AG08396 (cell line): Measurements from ENCODE around the gene SGSM2.
"Not testable (repeated sequence)": the region's sequence is repeated elsewhere in the genome, so short reads cannot be mapped to it uniquely, and the experiment has no call there.

Experiments used
- DNase-seq: peaks from one replicate; pipeline ENCODE4 v3.0.0; 2012; ENCODE audit warnings: low spot score, mixed read lengths

The SGSM2 gene, protein sequence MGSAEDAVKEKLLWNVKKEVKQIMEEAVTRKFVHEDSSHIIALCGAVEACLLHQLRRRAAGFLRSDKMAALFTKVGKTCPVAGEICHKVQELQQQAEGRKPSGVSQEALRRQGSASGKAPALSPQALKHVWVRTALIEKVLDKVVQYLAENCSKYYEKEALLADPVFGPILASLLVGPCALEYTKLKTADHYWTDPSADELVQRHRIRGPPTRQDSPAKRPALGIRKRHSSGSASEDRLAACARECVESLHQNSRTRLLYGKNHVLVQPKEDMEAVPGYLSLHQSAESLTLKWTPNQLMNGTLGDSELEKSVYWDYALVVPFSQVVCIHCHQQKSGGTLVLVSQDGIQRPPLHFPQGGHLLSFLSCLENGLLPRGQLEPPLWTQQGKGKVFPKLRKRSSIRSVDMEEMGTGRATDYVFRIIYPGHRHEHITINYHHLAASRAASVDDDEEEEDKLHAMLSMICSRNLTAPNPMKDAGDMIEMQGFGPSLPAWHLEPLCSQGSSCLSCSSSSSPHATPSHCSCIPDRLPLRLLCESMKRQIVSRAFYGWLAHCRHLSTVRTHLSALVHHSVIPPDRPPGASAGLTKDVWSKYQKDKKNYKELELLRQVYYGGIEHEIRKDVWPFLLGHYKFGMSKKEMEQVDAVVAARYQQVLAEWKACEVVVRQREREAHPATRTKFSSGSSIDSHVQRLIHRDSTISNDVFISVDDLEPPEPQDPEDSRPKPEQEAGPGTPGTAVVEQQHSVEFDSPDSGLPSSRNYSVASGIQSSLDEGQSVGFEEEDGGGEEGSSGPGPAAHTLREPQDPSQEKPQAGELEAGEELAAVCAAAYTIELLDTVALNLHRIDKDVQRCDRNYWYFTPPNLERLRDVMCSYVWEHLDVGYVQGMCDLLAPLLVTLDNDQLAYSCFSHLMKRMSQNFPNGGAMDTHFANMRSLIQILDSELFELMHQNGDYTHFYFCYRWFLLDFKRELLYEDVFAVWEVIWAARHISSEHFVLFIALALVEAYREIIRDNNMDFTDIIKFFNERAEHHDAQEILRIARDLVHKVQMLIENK

DNA sequence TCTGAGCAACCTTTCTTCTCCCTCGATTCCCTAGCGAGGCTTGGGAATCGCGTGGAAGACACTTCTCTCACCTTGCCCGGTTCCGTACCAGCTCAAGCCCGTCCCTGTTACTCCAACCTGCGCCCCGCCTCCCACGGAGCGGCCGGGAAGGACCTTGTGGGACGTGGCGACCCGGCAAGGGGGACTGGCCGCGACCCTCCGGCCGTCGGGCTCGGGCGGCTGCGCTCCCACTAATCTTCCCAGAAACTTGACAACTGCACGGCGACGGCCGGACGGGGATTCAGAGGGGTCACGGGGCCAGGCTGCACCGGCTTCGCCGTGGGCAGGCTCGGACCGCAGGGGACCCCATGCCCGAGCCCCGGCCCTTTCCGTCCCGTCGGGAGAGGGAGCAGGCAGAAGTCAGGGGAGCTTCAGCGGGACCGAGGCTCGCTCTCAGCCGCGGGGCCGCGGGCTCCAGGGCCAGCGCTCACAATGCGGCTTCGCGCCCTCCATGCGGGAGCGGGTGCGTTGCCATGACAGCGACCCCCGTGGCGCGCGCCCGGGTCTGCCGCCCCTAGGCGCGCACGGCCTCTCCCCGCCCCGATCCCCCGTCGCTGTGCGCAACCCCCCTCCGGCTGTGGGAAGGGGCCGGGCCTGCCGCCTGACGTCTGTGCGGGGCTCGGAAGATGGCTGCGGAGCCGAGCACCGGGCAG lies at the start of gene SGSM2:
Gene SGSM2, plus strand, starts transcription at position 650 of the 692 bp plus-strand sequence. CDS start 188 bp downstream, outside the sequence.
- peak; percentile 86 for DNase-seq

DNA sequence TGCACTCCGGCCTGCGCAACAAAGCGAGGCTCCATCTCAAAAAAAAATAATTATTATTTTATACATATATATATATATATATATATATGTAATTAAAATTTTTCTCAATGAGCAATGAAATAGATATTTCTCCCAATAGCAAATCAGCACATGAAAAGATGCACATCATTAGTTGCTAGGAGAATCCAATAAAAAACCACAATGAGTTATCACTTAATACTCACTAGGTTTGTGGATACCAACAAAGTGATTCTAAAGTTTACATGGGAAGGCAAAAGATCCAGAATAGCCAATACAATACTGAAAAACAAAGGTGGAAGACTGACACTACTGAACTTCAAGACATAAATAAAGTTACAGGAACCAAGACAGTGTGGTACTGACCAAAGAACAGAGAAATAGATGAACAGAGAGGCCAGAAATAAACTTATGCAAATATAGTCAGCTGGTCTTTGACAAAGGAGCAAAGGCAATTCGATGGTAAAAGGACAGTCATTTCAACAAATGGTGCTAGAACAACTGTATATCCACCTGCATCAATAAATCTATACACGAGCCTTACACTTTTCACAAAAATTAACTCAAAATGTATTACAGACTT lies 47.3 kb upstream of the SGSM2 start:
- no peak for DNase-seq

DNA sequence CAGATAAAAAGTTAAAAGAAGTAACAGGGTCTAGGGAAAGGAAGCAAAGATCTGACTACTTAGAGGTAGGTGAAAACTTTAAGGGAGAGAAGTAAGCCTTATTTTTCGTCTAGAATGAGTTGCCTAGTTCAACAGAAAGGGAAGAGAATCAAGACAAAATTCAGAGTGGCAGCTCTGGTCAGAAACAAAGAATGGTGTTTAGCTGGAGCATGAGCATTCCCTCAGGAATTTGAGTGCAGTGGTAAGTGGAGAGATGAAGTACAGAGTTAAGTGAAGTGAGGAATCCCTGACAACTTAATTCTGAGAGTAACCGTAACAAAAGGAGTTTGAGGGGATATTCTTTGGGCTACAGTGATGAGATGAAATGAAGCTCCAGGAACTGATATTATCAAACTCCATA lies 45.2 kb upstream of the SGSM2 start:
- peak; percentile 55 for DNase-seq

DNA sequence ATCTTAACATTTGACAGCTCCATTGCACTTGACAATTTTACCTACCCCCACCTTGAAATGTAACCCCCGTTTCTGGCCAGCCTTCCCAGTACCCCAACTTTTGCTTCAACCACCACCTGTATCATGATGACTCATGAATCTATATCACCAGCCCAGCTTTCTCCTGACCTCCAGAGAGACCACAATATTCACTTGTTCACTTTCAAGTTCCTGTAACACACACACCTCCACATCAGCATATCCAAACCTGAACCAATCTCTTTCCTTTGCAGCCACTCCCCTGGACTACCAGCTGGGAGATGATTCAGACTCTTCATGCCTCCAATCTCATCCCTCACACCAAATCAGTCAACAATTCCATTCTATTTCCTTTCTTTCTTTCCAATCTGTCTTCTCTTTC lies 41.7 kb upstream of the SGSM2 start:
- peak; percentile 22 for DNase-seq

DNA sequence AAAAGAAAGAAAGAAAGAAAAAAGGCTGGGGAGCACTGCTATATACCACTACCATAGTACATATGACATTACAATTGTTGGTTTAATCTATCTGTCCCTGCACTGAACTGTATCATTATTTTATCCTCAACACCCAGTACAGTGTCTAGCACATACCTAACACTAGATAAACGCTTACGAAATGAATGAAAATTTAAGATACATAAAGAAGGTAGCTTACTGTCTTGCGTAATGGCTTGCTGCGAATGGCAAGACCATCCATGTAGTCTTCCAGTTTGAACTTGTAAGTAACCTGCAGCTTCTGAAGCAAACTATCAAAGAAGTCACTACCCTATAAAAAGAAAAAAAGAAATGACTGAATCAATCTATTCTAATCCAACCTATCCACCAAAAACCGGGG lies 40.3 kb upstream of the SGSM2 start:
- no peak for DNase-seq

DNA sequence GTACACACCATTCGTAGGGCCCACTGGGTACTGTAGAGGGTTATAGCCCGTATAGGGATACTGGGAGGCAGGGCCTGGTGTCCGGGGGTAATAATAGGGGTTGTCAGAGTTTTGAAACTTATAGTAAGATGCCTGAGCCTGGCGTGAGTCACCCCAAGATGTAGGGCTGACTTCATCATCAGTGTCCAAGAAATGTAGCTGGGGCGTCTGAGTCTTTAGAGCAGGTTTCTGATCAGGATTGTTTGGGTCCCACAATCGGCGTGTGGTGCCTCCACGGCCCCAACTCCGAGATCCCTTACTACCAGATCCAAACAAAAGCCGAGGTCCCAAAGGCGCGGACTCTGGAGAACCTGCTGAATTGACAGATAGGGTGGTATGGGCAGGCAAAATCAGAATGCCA lies 38.2 kb upstream of the SGSM2 start:
- DNase-seq = no peak

DNA sequence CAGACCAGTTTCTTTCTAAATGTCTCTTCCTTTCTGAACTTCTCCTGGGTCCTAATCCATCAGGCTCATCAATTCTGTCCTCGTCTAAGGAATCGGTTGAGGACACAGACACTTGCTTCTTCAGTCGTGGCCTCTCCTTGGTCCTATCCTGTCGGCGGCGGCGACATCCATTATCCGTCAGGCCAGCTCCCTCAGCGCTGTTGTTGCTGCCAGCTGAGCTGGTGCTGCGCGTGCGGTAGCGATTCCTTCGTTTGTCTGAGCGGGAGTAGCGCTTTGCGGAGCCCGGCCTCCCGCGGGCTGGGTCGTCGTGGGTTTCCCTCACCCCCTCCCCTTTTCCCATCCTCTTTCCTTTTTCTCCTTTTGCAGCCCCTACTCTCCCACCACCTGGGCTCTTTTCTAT lies 37.5 kb upstream of the SGSM2 start:
- DNase-seq = no peak

DNA sequence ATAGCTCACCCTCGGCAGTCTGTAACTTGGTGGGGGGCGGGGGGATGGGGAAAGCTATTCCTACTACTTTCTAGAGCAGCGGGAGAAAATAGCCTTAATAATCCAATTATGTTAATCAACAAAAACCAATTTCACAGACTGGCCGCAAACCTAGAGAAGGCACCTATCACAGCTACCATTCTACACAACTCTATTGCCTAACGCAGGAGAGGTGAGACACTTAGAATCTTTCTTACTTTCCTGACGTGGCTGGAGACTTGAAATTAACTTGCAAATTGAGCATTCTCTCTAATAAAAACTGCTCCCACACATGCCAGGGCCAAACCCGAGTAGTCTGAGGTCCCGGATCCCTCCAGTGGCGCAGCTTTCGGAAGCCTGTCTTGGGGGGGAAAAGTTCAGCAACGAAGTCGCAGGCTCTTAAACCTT lies 34.5 kb upstream of the SGSM2 start:
- DNase-seq = peak; percentile 12

DNA sequence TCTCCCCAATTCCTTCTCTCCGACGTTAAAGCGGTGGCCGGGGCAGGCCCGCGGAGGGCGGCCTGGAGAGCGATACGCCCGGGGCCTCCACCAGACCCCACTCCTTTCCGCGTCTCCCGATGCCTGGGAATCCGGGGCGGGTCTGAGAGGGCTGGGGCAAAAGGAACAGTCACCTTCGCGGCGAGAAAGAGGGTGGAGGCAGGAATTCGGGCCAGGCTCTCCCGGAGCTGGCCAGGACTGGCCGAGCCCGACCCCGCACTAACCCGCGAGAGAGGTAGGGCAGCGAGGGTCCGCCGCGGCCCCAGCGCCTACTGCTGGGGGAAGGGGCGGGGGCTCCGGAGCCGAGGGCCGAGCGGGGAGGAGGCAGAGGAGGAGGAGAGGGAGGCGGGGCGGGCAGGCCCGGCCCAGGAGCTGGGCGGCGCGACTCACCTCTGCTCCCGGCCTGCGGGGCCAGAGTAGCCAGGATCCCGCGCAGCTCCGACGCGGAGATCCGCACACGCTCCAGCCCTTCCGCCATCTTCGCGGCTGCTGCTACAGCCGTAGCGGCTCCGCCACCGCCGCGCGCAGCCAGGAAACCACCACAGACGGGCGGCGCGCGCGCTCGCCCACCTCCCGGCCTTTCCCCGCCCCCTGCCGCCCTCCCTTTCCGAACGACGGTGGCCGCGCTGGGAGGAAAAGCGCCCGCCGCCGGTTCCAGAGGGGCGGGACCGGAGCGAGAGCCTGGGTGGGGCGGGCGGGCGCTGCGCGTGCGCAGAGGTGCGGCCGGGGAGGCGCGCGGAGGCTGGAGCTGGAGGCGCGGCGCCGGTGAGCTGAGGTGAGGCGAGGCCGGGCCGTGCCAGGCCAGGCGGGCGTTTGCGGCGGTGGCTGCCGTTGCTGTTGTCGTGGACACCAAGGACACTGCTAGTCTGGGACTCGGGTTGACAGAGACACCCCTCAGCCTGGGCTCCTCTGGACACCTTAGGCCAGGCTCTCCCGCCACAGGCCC lies 33.8 kb upstream of the SGSM2 start, which contains the start of the genes SMG6 and SRR:
Gene SMG6, minus strand, starts transcription at position 582 of the 985 bp plus-strand sequence. Its CDS starts 65 bp downstream, at position 517.
Gene SRR, plus strand, starts transcription at position 747 of the 985 bp plus-strand sequence. CDS start 11,611 bp downstream, outside the sequence.
- DNase-seq = peak; percentile 100

DNA sequence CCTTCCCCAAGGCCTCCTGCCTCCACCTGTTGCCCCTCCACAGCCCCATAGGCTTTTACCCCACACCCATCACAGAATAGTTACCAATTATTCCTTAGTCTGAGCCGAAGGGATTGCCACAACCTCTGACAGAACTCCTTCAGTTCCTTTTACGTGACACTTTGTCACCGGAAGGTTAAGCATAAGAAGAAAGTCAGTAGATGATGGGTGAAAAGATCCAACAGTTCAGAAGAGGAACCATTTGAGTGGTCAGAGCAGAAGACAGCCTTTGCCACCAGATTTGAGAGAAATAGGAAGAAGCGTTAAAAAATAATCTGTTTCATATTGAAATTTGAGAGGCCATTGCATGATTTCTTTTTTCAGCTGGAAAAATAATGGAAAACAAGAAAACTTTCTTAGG lies 32.4 kb upstream of the SGSM2 start:
- no peak for DNase-seq

DNA sequence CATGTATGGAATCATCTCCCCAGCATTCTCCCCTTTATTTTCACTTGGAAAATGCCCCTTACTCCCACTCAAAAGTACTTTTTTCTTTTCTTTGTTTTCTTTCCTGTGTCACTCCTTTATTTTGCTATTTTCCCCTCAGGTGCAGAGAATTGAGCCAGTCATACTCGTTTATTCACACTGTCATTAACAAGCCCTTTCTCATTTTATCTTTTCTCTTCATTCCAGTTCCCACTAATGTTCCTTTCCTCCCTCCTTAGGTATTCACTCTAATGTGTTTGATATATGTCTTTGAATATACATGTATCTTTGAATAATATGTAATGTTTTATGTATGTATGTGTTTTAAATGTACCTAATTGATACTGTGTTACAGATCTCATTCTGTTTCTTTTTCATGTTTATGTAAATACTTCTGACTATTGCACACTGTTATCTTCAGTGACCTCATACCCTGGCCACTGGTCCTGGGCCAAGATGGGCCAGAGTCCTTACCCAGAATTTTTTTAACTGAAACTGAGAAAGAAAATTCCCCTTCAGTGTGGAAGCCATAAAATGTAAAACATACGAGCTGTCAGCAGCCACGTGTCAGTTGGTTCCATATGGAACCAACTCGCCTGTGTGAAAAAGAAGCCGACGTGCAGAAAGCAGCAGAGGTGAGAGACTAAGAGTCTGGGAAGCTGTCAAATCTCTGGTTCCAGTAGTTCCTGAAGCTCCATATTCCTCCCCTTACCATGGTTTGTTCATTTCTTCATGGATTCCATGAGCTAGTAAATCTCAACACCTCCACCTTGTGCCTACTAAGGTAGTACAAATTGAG lies 27.8 kb upstream of the SGSM2 start:
- peak; percentile 41 for DNase-seq

DNA sequence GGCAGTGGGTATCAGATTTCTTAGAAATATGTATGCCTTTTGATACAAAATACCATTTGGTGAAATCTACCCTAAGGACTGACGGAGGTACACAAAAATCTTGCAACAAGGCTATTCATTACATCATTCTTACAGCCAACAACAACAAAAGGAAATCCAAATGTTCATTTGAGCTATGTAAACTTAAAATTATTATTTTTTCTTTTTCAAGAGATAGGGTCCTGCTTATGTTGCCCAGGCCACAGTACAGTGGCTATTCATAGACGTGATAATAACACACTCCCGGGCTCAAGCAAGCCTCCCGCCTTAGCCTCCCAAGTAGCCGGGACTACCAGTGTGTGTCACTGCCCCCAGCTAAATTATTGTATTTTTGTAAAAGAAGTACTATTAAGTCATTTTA lies 24.6 kb upstream of the SGSM2 start:
- no peak for DNase-seq

DNA sequence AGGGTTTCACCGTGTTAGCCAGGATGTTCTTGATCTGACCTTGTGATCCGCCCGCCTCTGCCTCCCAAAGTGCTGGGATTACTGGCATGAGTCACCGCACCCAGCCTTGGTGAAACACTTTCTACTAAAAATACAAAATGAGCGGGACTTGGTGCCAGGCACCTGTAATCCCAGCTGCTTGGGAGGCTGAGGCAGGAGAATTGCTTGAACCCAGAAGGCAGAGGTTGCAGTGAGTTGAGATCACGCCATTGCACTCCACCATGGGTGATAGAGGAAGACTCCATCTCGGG lies 20.4 kb upstream of the SGSM2 start:
- not testable (repeated sequence) for DNase-seq

DNA sequence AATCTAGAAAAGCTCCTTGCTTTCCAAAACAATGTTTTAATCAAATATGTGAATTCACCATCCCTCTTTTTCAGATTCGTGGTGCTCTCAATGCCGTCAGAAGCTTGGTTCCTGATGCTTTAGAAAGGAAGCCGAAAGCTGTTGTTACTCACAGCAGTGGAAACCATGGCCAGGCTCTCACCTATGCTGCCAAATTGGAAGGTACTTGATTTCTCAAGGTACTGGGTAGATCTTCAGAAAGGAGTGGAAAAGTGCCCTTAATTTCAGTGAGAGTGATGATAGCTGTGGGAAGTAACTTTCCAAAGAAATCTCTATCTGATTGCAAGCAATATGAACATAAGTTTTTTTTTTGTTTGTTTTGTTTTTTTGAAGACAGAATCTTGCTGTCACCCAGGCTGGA lies 19.5 kb upstream of the SGSM2 start:
- DNase-seq = no peak

DNA sequence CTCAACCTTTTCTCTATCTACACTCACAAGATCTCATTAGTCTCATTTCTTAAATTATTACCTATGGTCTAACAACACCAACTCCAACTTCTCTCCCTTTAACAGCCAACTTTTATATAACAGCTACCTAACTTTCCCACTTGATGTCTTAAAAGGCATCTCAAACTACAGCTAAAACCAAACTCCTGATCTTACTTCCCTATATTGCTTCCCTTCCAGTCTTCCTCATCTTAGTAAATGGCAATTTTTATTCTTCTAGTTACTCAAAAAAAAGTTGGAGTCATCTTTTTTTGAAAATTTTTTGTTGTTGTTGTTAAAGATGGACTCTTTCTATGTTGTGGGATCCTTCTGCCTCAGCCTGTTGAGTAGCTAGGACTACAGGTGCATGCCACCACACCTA lies 18.2 kb upstream of the SGSM2 start:
- DNase-seq = no peak

DNA sequence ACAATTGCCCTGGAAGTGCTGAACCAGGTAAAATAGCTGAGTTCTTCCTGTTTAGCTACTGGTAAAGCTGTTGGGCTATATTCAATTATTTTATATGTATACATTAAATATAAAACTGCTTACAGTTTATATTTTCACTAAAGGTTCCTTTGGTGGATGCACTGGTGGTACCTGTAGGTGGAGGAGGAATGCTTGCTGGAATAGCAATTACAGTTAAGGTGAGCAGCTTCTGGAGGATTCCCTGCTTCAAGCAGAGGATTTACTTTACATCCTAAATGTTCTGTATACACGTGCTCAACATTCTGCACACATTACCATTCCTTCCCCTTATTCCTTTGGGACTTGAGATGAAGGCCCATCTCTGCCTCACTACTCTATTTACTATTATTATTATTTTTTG lies 15.9 kb upstream of the SGSM2 start:
- no peak for DNase-seq

DNA sequence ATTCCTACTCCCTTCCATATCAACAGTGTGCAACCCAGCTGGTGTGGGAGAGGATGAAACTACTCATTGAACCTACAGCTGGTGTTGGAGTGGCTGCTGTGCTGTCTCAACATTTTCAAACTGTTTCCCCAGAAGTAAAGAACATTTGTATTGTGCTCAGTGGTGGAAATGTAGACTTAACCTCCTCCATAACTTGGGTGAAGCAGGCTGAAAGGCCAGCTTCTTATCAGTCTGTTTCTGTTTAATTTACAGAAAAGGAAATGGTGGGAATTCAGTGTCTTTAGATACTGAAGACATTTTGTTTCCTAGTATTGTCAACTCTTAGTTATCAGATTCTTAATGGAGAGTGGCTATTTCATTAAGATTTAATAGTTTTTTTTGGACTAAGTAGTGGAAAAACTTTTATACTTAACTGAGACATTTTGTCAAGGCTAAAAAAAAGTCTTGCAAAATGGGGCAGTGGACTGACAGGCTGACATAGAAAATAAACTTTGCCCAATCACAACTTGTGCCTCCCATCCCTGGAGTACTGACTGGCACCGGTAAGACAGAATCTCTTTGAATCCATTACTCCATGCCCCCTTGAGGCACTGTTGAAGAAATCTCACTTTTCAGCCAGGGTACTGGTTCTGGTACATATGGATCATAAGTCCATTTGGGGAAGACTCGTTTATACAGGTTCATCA lies 13.5 kb upstream of the SGSM2 start:
- no peak for DNase-seq

DNA sequence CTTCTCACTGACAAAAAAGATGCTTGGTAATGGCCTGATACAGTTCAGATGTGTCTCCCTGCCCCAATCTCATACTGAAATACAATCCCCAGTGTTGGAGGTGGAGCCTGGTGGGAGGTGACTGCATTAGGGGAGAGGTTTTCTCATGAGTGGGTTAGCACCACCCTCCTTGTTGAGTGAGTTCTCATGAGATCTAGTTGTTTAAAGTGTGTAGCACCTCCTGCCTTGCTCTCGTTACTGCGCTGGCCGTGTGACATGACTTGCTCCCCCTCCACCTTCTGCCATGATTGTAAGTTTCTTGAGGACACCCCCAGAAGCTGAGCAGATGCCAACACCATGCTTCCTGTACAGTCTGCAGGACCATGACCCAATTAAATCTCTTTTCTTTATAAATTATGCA lies 6.0 kb upstream of the SGSM2 start:
- no peak for DNase-seq

DNA sequence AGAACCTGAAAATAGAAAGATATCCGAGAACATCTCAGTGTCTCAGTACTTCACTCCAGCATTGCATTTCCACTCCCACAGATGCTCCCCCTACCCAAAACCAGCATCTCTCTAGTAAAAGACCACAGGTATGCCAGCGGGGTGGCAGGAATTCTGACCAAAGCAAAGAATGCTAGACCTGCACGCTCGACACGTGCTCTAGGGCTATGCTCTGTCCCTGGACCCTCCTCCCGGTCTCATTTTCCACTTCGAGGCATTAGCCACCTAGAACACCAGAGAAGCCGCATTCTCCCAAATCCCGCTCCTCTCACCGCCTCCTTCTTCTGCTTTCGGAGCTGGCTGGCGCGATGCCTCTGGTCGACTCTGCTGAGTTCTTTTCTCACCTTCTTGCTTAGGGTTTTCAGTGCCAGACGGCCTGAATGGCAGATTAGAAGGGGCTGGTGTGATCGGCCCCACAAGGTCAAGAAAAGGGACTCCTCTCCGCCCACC lies 1.5 kb upstream of the SGSM2 start:
- peak; percentile 51 for DNase-seq
